Mesenteric fat pad (tissue), 1 donor: ENCODE measurements around the gene COL4A5. TPM values are rescaled to one million over a fixed set of nuclear protein-coding genes. Genes with fewer than 3 reads are reported as not detected.

Experiments
- DNase-seq: peaks from one replicate; pipeline ENCODE4 v3.0.0-alpha.2; 2020; ENCODE audit warnings: low spot score
- total RNA-seq: library from RNA; stranded (reverse); fragmentation: NEBNext Ultra II Directional; extraction: Animal tissue kit (Norgen Biotek cat#: 25700); gene quantifications from one replicate; pipeline ENCODE4 v1.2.1, GENCODE V29; 2021
- donor health status: DM: yes; HTN: yes; CAD: no.

The COL4A5 gene
- total RNA-seq, 1 donor from 2014 or later, result 1.7 TPM

DNA sequence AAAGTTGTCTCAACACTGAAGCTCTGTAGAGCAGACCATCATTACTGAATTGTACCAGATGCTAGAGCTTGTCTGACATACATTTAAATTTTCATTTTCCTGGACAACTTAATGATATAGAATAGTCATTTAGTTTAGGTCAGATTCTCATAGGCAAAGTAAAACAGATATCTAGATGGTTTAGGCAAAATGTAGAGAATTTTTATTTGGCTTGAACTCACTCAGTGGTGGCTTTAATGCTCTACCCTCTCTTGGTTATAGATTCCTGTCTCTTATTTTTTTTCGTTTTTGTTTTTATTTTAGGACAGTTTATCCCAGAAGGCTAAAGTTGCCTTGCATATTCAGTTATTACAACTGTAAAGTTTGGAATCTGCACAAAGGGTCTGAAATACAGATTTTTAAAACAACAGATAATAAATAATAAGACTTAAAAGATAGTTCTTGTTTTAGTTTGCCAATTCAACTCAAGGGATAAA, 300.7 kb downstream of the COL4A5 start:
- no peak for DNase-seq

Other genes with a start within 250 kb of the COL4A5 start
- gene COL4A6, start 1.4 kb upstream of the COL4A5 start, total RNA-seq, result 0.16 TPM